DOHH2 (cell line): ENCODE measurements around the gene LGR5.

Experiments
- H3F3A ChIP-seq: fragments of 200-600 bp; sonication (generic), shearing (Covaris generic); 2 replicates; pipeline ENCODE4 v1.6.0; 2016; ENCODE audit warnings: antibody characterized with exemption, mild to moderate bottlenecking; ENCODE audit not compliant: control insufficient read depth, insufficient read depth
- H3K27ac ChIP-seq: fragments of 200-600 bp; sonication (generic); 2 replicates; pipeline ENCODE4 v1.5.1; 2014; ENCODE audit warnings: low read depth, mild to moderate bottlenecking, low read length, moderate library complexity
- H3K27me3 ChIP-seq: fragments of 200-600 bp; sonication (generic); 2 replicates; pipeline ENCODE4 v1.6.1; 2014; ENCODE audit warnings: mild to moderate bottlenecking, low read length, mixed read lengths; ENCODE audit not compliant: control insufficient read depth
- H3K36me3 ChIP-seq: fragments of 200-600 bp; sonication (generic); 2 replicates; pipeline ENCODE4 v1.6.1; 2014; ENCODE audit warnings: mild to moderate bottlenecking, low read length, moderate library complexity, mixed read lengths; ENCODE audit not compliant: control insufficient read depth
- H3K4me1 ChIP-seq: fragments of 200-600 bp; sonication (generic); 2 replicates; pipeline ENCODE4 v1.6.1; 2014; ENCODE audit warnings: mild to moderate bottlenecking, low read length, mixed read lengths; ENCODE audit not compliant: control insufficient read depth
- H3K4me2 ChIP-seq: fragments of 200-600 bp; sonication (generic); 2 replicates; pipeline ENCODE4 v1.6.0; 2014; ENCODE audit warnings: mild to moderate bottlenecking, low read length, moderate library complexity
- H3K4me3 ChIP-seq: fragments of 200-600 bp; sonication (generic); 2 replicates; pipeline ENCODE4 v1.5.1; 2014; ENCODE audit warnings: mild to moderate bottlenecking, low read length, mixed read lengths
- H3K79me2 ChIP-seq: fragments of 200-600 bp; sonication (generic); 2 replicates; pipeline ENCODE4 v1.6.1; 2014; ENCODE audit warnings: mild to moderate bottlenecking, low read length, mixed read lengths; ENCODE audit not compliant: control insufficient read depth
- H3K9me2 ChIP-seq: fragments of 200-600 bp; sonication (generic); replicated peaks from 2 replicates; pipeline ENCODE4 v1.6.1; 2014; ENCODE audit warnings: mild to moderate bottlenecking, low read length, mixed read lengths; ENCODE audit not compliant: control insufficient read depth
- H3K9me3 ChIP-seq: fragments of 200-600 bp; sonication (generic); 2 replicates; pipeline ENCODE4 v1.6.1; 2014; ENCODE audit warnings: antibody characterized with exemption, low read length, mixed read lengths; ENCODE audit not compliant: control insufficient read depth, insufficient read depth
- H4K20me1 ChIP-seq: fragments of 200-600 bp; sonication (generic); 2 replicates; pipeline ENCODE4 v1.6.0; 2014; ENCODE audit warnings: low read depth, mild to moderate bottlenecking, antibody characterized with exemption, low read length, moderate library complexity; ENCODE audit not compliant: control insufficient read depth, insufficient read depth
- EZH2phosphoT487 ChIP-seq: fragments of 200-600 bp; sonication (generic); IDR thresholded peaks from 2 replicates; pipeline ENCODE4 v1.6.1; 2017; ENCODE audit warnings: borderline replicate concordance, mild to moderate bottlenecking, antibody characterized with exemption, low read length, moderate library complexity, mixed read lengths
- TF ChIP-seq, protein P1 (sequence below): fragments of 200-600 bp; sonication (generic); IDR thresholded peaks from one replicate; pipeline ENCODE4 v1.5.1; 2014; ENCODE audit warnings: antibody characterized with exemption, mild to moderate bottlenecking, low read depth, low read length; ENCODE audit not compliant: poor library complexity, severe bottlenecking

LGR5 gene

DNA sequence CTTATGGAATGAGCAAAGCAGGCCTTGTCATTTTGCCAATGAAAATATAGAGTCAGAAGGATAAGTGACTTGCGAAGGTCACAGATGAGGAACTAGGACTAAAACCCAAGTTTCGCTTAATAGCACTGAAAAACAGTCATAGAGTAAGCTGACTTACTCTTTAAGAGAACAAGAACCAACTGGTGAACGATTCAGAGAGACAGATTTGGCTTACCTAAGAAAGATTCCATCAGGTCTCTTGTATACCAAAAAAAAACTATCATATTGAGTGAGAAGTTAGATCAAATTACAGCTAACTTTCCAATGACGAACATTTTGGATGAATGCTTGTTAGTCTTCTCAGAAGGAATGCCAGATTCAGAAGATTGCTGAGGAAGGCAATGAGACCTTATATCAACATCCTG, 149.9 kb downstream of the LGR5 start:
- H3K27ac ChIP-seq: no peak overlapping the region
- H3F3A ChIP-seq: no peaks in the 10 kb centered on the region
- H3K4me3 ChIP-seq: no peak overlapping the region
- no peak overlapping the region for H3K4me2 ChIP-seq
- no peaks in the 10 kb centered on the region for H3K36me3 ChIP-seq
- H3K9me2 ChIP-seq: no peaks in the 10 kb centered on the region
- H3K79me2 ChIP-seq: no peaks in the 10 kb centered on the region
- peaks cover 3% of the 10 kb centered on the region; the same call in 1 of the 2 replicates for H3K27me3 ChIP-seq
- H3K4me1 ChIP-seq: no peaks in the 10 kb centered on the region
- no peaks in the 10 kb centered on the region for H3K9me3 ChIP-seq
- TF ChIP-seq, protein P1, sequence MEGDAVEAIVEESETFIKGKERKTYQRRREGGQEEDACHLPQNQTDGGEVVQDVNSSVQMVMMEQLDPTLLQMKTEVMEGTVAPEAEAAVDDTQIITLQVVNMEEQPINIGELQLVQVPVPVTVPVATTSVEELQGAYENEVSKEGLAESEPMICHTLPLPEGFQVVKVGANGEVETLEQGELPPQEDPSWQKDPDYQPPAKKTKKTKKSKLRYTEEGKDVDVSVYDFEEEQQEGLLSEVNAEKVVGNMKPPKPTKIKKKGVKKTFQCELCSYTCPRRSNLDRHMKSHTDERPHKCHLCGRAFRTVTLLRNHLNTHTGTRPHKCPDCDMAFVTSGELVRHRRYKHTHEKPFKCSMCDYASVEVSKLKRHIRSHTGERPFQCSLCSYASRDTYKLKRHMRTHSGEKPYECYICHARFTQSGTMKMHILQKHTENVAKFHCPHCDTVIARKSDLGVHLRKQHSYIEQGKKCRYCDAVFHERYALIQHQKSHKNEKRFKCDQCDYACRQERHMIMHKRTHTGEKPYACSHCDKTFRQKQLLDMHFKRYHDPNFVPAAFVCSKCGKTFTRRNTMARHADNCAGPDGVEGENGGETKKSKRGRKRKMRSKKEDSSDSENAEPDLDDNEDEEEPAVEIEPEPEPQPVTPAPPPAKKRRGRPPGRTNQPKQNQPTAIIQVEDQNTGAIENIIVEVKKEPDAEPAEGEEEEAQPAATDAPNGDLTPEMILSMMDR: no peak
- no peak for TF ChIP-seq EZH2phosphoT487
- no peaks in the 10 kb centered on the region; the same call in 1 of the 2 replicates for H4K20me1 ChIP-seq

DNA sequence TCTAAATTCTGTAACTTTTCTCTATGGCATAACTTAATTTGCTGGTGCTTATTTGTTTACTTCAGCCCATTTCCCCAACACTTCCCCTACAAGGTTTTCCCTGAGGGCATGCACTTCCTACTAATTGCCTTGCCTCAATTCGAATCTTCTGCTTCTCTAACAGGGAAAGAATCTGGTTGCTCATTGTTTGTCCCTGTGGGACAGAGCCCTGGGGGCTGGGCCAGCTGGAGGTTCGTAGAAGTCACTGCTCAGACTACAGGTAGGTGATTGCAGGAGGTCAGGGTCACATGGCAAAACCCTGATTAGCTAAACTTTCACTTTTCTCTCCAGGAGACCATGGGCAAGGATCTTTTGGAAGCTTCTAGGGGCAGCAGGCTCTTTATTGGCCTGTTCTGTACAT, 152.0 kb downstream of the LGR5 start:
- no peak overlapping the region for H3K4me3 ChIP-seq
- no peaks in the 10 kb centered on the region for H3K4me1 ChIP-seq
- H3K9me3 ChIP-seq: no peaks in the 10 kb centered on the region
- H3K4me2 ChIP-seq: no peak overlapping the region
- H4K20me1 ChIP-seq: no peaks in the 10 kb centered on the region
- no peaks in the 10 kb centered on the region for H3K9me2 ChIP-seq
- H3F3A ChIP-seq: no peaks in the 10 kb centered on the region
- no peaks in the 10 kb centered on the region for H3K36me3 ChIP-seq
- H3K27ac ChIP-seq: no peak overlapping the region
- no peaks in the 10 kb centered on the region for H3K79me2 ChIP-seq
- peaks cover 6% of the 10 kb centered on the region; the same call in 1 of the 2 replicates for H3K27me3 ChIP-seq
- TF ChIP-seq EZH2phosphoT487: no peak
- TF ChIP-seq, protein P1: no peak

DNA sequence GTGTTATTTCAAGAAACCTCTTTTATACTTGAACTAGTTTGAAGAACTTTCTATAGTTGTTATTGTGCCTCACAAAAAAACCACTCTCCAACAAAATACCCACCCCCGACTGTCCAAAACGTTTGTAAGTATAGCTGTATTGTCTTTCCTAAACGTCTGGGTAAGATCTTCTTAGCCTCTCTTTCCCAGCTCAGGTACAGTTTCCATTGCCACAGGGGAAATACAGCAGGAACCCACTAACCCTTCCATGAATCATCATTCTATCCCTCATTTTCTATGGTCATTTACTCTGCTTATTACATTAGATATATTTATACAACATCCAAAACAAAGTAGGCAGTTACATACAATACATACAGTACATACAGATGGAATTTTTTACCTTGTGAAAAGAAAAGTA, 153.2 kb downstream of the LGR5 start:
- H3K9me3 ChIP-seq: no peaks in the 10 kb centered on the region
- TF ChIP-seq, protein P1: no peak
- no peak for TF ChIP-seq EZH2phosphoT487
- H3K4me3 ChIP-seq: no peak overlapping the region

More for the DNA sequence above, 153.2 kb downstream of the LGR5 start:
- Histone ChIP-seq H3K36me3 (no peaks in the 10 kb centered on the region), H3K79me2 (no peaks in the 10 kb centered on the region), H3K27ac (no peak overlapping the region), H3K4me2 (no peak overlapping the region), H4K20me1 (no peaks in the 10 kb centered on the region), H3F3A (no peaks in the 10 kb centered on the region), H3K4me1 (no peaks in the 10 kb centered on the region), H3K27me3 (peaks cover 6% of the 10 kb centered on the region; the same call in 1 of the 2 replicates), H3K9me2 (no peaks in the 10 kb centered on the region)
